DND-41 (cell line): ENCODE measurements around the gene MRPL17.
A peak's percentile ranks its signal among the peaks of the same experiment; 100 is the strongest.

ENCODE experiments used
- ATAC-seq: fragments of 200-7000 bp; cut with Tn5 transposase; 3 replicates; pipeline ENCODE4 v1.9.1; 2021; ENCODE audit warnings: low read depth; ENCODE audit not compliant: insufficient read depth
- DNase-seq: peaks from one replicate; pipeline ENCODE4 v3.0.0-alpha.2; 2020
- H2AFZ ChIP-seq: 2 replicates; pipeline ENCODE4 v1.6.0; 2012; ENCODE audit warnings: low read depth, low read length
- H3K27ac ChIP-seq: 2 replicates; pipeline ENCODE4 v1.5.1; 2012; ENCODE audit warnings: low read length, inconsistent platforms
- H3K27me3 ChIP-seq: fragments of 200-600 bp; sonication (generic); 2 replicates; pipeline ENCODE4 v1.6.0; 2012; ENCODE audit warnings: low read length, mild to moderate bottlenecking, inconsistent platforms; ENCODE audit not compliant: insufficient read depth, poor library complexity
- H3K36me3 ChIP-seq: 2 replicates; pipeline ENCODE4 v1.5.1; 2012; ENCODE audit warnings: low read length, inconsistent platforms; ENCODE audit not compliant: insufficient read depth
- H3K4me1 ChIP-seq: 2 replicates; pipeline ENCODE4 v1.5.1; 2012; ENCODE audit warnings: mild to moderate bottlenecking, low read length; ENCODE audit not compliant: insufficient read depth
- H3K4me2 ChIP-seq: 2 replicates; pipeline ENCODE4 v1.6.0; 2012; ENCODE audit warnings: mild to moderate bottlenecking, moderate library complexity, low read length, inconsistent platforms; ENCODE audit not compliant: insufficient read depth
- H3K4me3 ChIP-seq, 2 experiments: fragments of 200-600 bp in 1 of 2; shearing (Covaris generic) in 1 of 2; 2 replicates each; pipeline ENCODE4 v1.5.1; 2012 to 2016; ENCODE audit warnings: inconsistent platforms in 2 of 2, low read length in 2 of 2, mild to moderate bottlenecking in 2 of 2, low read depth in 1 of 2, moderate library complexity in 1 of 2
- H3K79me2 ChIP-seq: 2 replicates; pipeline ENCODE4 v1.6.0; 2012; ENCODE audit warnings: low read length, inconsistent platforms; ENCODE audit not compliant: insufficient read depth
- H3K9ac ChIP-seq: 2 replicates; pipeline ENCODE4 v1.6.0; 2012; ENCODE audit warnings: low read depth, mild to moderate bottlenecking, inconsistent platforms, low read length, moderate library complexity
- H3K9me3 ChIP-seq: 2 replicates; pipeline ENCODE4 v1.5.1; 2012; ENCODE audit warnings: low read length, moderate library complexity, mild to moderate bottlenecking, inconsistent platforms; ENCODE audit not compliant: insufficient read depth, severe bottlenecking
- H4K20me1 ChIP-seq: 2 replicates; pipeline ENCODE4 v1.6.0; 2012; ENCODE audit warnings: low read length; ENCODE audit not compliant: insufficient read depth
- EZH2 ChIP-seq: IDR thresholded peaks from 3 replicates; pipeline ENCODE4 v1.6.1; 2012; ENCODE audit warnings: borderline replicate concordance, low read depth, mild to moderate bottlenecking, moderate library complexity, low read length, inconsistent platforms; ENCODE audit not compliant: severe bottlenecking
- TF ChIP-seq, protein P1 (sequence below): IDR thresholded peaks from 2 replicates; pipeline ENCODE4 v1.5.1; 2012; ENCODE audit warnings: borderline replicate concordance, low read length, moderate library complexity, mild to moderate bottlenecking; ENCODE audit not compliant: poor library complexity, severe bottlenecking; ENCODE audit errors: extremely low read depth

The MRPL17 gene

DNA sequence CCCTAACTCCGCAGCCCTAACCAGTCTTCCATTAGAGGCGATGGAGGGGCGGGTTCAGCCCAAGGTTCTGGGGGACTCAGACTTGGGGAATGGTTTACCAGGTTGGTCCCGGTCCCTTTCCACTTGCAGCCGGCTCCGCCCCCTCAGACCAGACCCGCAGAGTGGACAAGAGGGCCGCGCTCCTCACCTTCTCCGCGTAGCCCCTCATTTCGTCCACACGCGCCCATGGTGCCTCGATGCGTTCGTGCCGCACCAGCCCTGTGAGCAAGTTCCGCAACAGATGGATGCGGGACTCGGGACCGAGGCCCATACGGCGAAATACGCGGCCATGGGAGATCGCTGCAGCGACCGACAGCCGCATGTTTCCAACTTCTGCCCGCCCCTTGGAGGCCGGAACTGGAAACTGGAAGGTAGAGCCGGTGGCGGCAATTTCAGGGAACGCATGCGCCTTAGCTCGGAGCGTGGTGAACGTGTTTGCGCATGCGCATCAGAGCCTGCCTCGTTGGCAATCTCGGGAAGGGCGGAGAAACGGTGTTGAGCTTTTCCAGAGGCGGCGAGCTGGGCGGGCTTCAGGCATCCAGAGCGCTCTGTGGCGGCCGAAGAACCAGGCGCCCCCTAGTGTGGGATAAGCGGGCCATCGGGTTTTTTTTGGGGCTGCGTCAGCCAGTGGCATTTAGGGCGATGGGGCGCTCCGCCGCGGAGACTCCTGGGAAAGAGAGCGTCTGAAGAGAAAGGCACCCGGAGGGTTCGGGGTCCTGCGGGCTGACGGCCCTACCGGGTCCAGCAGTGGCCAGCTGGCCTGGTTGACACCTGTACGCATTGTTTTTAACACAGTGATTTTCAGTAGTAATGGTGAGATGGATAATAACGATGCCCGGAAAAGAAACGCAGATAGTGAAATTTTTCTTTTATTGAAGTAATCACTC is at the start of gene MRPL17:
MRPL17 (minus strand) TSS at position 405 of the 926 bp plus-strand sequence; CDS start at position 361, 44 bp downstream.
- H4K20me1 ChIP-seq: peaks cover 18% of the 10 kb centered on the region; the same call in 1 of the 2 replicates
- no peaks in the 10 kb centered on the region for H3K27me3 ChIP-seq
- H2AFZ ChIP-seq: peak within 1 kb of the TSS; percentile 88
- peak within 1 kb of the TSS; percentile 85 for H3K9ac ChIP-seq
- peak within 1 kb of the TSS; percentile 69 to 82 for H3K4me3 ChIP-seq
- peak; percentile 91 for ATAC-seq
- H3K4me2 ChIP-seq: peak within 1 kb of the TSS; percentile 79
- peaks cover 30% of the 10 kb centered on the region for H3K36me3 ChIP-seq
- TF ChIP-seq, protein P1, sequence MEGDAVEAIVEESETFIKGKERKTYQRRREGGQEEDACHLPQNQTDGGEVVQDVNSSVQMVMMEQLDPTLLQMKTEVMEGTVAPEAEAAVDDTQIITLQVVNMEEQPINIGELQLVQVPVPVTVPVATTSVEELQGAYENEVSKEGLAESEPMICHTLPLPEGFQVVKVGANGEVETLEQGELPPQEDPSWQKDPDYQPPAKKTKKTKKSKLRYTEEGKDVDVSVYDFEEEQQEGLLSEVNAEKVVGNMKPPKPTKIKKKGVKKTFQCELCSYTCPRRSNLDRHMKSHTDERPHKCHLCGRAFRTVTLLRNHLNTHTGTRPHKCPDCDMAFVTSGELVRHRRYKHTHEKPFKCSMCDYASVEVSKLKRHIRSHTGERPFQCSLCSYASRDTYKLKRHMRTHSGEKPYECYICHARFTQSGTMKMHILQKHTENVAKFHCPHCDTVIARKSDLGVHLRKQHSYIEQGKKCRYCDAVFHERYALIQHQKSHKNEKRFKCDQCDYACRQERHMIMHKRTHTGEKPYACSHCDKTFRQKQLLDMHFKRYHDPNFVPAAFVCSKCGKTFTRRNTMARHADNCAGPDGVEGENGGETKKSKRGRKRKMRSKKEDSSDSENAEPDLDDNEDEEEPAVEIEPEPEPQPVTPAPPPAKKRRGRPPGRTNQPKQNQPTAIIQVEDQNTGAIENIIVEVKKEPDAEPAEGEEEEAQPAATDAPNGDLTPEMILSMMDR: peak; percentile 88
- no peak for TF ChIP-seq EZH2
- H3K9me3 ChIP-seq: no peaks in the 10 kb centered on the region
- H3K4me1 ChIP-seq: peaks cover 24% of the 10 kb centered on the region
- peaks cover 31% of the 10 kb centered on the region for H3K79me2 ChIP-seq
- H3K27ac ChIP-seq: peak within 1 kb of the TSS; percentile 87
- DNase-seq: peak; percentile 99

DNA sequence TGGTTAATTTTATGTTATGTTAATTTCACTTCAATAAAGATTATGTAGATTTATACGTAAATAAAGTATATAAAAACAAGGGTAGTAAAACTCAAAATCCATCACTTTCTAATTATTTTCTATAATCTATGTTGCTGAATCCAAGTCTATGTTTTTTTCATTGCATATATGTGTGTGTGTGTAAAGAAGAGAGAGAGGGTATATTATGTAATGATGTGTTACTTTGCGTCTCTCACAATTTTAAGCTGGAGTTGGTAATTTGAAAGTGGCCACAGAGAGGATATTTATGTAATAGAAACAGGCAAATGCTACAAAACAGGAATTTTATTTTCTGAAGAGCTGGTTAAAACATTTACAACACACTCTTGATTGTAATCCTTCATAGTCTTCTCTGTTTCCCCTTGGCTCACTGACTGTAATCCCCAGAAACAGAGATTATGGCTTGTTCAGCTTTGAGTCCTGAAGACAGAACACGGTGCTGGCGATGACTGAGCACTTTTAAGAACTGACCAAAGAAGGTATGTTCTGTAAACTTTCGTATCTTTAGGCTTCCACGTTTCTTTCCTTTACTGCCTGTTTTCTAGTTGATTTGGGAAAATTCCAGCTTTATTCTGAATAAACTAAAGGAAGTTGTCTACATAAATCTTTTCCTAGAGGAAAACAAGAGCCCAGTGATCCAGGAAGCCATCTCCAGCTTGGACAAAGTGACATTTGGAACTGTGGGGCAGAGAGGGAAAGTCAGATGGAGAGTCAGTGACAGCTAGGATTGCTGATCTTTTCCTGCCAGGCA is 45.0 kb upstream of the MRPL17 start:
- ATAC-seq (no peak), DNase-seq (no peak)
- no peak for TF ChIP-seq EZH2
- TF ChIP-seq, protein P1: no peak
- Histone ChIP-seq H2AFZ (no peak overlapping the region), H3K27ac (no peak overlapping the region), H3K9me3 (no peaks in the 10 kb centered on the region), H3K9ac (no peak overlapping the region), H3K4me3 (no peak overlapping the region), H3K4me1 (peaks cover 8% of the 10 kb centered on the region), H4K20me1 (no peaks in the 10 kb centered on the region), H3K36me3 (no peaks in the 10 kb centered on the region), H3K79me2 (peaks cover 44% of the 10 kb centered on the region), H3K27me3 (no peaks in the 10 kb centered on the region), H3K4me2 (no peak overlapping the region)

DNA sequence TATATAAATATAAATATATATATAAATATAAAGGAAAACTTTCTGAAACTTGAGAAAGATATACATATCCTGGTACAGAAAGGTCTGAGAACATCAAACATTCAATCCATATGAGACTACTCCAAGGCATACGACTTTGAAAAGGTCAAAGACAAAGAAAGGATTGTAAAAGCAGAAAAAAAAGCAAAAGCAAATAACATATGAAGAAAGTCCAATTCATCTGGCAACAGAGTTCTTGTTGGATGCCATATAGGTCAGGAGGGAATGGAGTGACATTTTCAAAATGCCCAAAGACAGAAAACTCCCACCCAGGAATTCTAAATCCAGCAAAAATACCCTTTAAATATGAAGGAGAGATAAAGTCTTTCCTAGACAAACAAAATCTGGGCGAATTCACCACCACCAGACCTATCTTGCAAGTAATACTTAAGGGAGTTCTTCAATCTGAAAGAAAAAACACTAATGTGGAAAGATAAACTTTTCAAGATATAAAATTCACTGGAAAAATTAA is 42.3 kb upstream of the MRPL17 start:
- no peaks in the 10 kb centered on the region; the same call in 1 of the 2 replicates for H4K20me1 ChIP-seq
- ATAC-seq: no peak
- no peak for TF ChIP-seq EZH2
- TF ChIP-seq, protein P1: no peak
- peaks cover 49% of the 10 kb centered on the region for H3K79me2 ChIP-seq
- no peaks in the 10 kb centered on the region for H3K9me3 ChIP-seq
- H3K4me1 ChIP-seq: no peaks in the 10 kb centered on the region; the same call in 1 of the 2 replicates
- no peak for DNase-seq
- H3K9ac ChIP-seq: no peak overlapping the region
- H3K36me3 ChIP-seq: peaks cover 13% of the 10 kb centered on the region; the same call in 1 of the 2 replicates
- H2AFZ ChIP-seq: no peak overlapping the region
- H3K27me3 ChIP-seq: no peaks in the 10 kb centered on the region
- no peak overlapping the region for H3K27ac ChIP-seq
- no peak overlapping the region for H3K4me3 ChIP-seq
- H3K4me2 ChIP-seq: no peak overlapping the region
